GM12878 (cell line): ENCODE measurements around the gene PDE6B. TPM values are rescaled to one million over a fixed set of nuclear protein-coding genes. Genes with fewer than 3 reads are reported as not detected.

ENCODE experiments used
- ATAC-seq: fragments of 200-7000 bp; cut with Tn5 transposase; 3 replicates; pipeline ENCODE4 v1.9.1; 2020; ENCODE audit warnings: mild to moderate bottlenecking, moderate library complexity
- BruUV-seq: library from RNA; stranded (reverse); fragments of 400-500 nt; replicated peaks from 2 replicates; lab custom pipeline; 2021; lab: Mats Ljungman, UMichigan
- CTCF ChIA-PET: fragments of 300-600 bp; sonication (Branson Sonifier 250); formaldehyde crosslinking; extraction: SDS; loops from one replicate; lab custom pipeline; 2021; ENCODE audit warnings: inconsistent platforms; lab: Yijun Ruan, JAX
- POLR2A ChIA-PET: fragments of 350-600 bp; formaldehyde crosslinking; extraction: SDS; loops from one replicate; lab custom pipeline; 2021; ENCODE audit warnings: inconsistent platforms; lab: Charles Lee
- RAD21 ChIA-PET: fragments of 300-600 bp; sonication (Branson Sonifier 250); formaldehyde crosslinking; loops from one replicate; lab custom pipeline; 2023; ENCODE audit warnings: antibody characterized with exemption; ENCODE audit not compliant: unreplicated experiment; lab: Charles Lee
- SMC1A ChIA-PET: fragments of 300-600 bp; sonication (Branson Sonifier 250); formaldehyde crosslinking; loops from one replicate; lab custom pipeline; 2023; ENCODE audit not compliant: unreplicated experiment, uncharacterized antibody; lab: Charles Lee
- DNase-seq: peaks from one replicate; pipeline ENCODE4 v3.0.0-alpha.2; 2011; ENCODE audit warnings: low read depth, low spot score
- FAIRE-seq: peaks from 3 replicates; lab custom pipeline; 2011; peaks lifted over from hg19 to GRCh38; lab: Jason Lieb, UNC
- H2AFZ ChIP-seq: 2 replicates; pipeline ENCODE4 v1.6.0; 2011; ENCODE audit warnings: low read depth, low read length, control low read depth; ENCODE audit not compliant: control insufficient read depth
- H3K27ac ChIP-seq: 2 replicates; pipeline ENCODE4 v1.5.1; 2011; ENCODE audit warnings: control low read depth; ENCODE audit not compliant: control insufficient read depth, insufficient read depth
- H3K27me3 ChIP-seq, 2 experiments: replicated peaks in 1 of 2; 2 replicates each; pipeline versions ENCODE4 v1.6.0 to v1.6.1; 2011; ENCODE audit warnings: low read length in 1 of 2; ENCODE audit not compliant: control insufficient read depth in 2 of 2, insufficient read depth in 2 of 2
- H3K36me3 ChIP-seq, 2 experiments: 2 replicates each; pipeline ENCODE4 v1.5.1; 2011; ENCODE audit warnings: low read length in 1 of 2; ENCODE audit not compliant: control insufficient read depth in 2 of 2, insufficient read depth in 2 of 2
- H3K4me1 ChIP-seq: 2 replicates; pipeline ENCODE4 v1.6.1; 2011; ENCODE audit warnings: mild to moderate bottlenecking, low read length, moderate library complexity, mixed read lengths; ENCODE audit not compliant: control insufficient read depth, insufficient read depth
- H3K4me2 ChIP-seq: 2 replicates; pipeline ENCODE4 v1.6.0; 2011; ENCODE audit warnings: control low read depth; ENCODE audit not compliant: control insufficient read depth, insufficient read depth
- H3K4me3 ChIP-seq: fragments of 200-600 bp; sonication (generic); 2 replicates; pipeline ENCODE4 v1.5.1; 2016
- H3K79me2 ChIP-seq: 2 replicates; pipeline ENCODE4 v1.6.0; 2011; ENCODE audit warnings: low read length; ENCODE audit not compliant: control insufficient read depth, insufficient read depth
- H3K9ac ChIP-seq: 2 replicates; pipeline ENCODE4 v1.8.0; 2011; ENCODE audit warnings: low read length, control low read depth, mixed read lengths; ENCODE audit not compliant: control insufficient read depth, insufficient read depth
- H3K9me3 ChIP-seq: replicated peaks from 3 replicates; pipeline ENCODE4 v1.5.1; 2011; ENCODE audit warnings: mild to moderate bottlenecking, low read length; ENCODE audit not compliant: control insufficient read depth, insufficient read depth
- H4K20me1 ChIP-seq: 2 replicates; pipeline ENCODE4 v1.6.0; 2011; ENCODE audit not compliant: control insufficient read depth, insufficient read depth
- EP300 ChIP-seq, 2 experiments: fragments of 150-350 bp in 1 of 2; IDR thresholded peaks; 2 replicates each; pipeline ENCODE4 v1.6.1; 2011 to 2012; ENCODE audit warnings: low read depth in 2 of 2, low read length in 2 of 2, borderline replicate concordance in 1 of 2, improper control_type of control experiment in 1 of 2, inconsistent platforms in 1 of 2; ENCODE audit not compliant: control insufficient read depth in 1 of 2
- IKZF2 ChIP-seq, 2 experiments: fragments of 450-650 bp; IDR thresholded peaks; 2 replicates each; pipeline ENCODE4 v1.6.1; 2017; ENCODE audit warnings: mild to moderate bottlenecking in 2 of 2, moderate library complexity in 2 of 2
- IRF5 ChIP-seq: fragments of 450-650 bp; IDR thresholded peaks from 2 replicates; pipeline ENCODE4 v1.6.1; 2017; ENCODE audit warnings: borderline replicate concordance
- NFYA ChIP-seq: IDR thresholded peaks from 2 replicates; pipeline ENCODE4 v1.6.1; 2011; ENCODE audit warnings: low read depth, mild to moderate bottlenecking, low read length, improper control_type of control experiment, borderline replicate concordance
- PAX5 ChIP-seq: IDR thresholded peaks from 2 replicates; pipeline ENCODE4 v1.6.1; 2011; ENCODE audit warnings: low read depth, low read length, borderline replicate concordance
- PAX8 ChIP-seq: fragments of 450-650 bp; IDR thresholded peaks from 2 replicates; pipeline ENCODE4 v1.6.1; 2017; ENCODE audit warnings: mild to moderate bottlenecking, moderate library complexity
- ZZZ3 ChIP-seq: IDR thresholded peaks from 2 replicates; pipeline ENCODE4 v1.6.1; 2011; ENCODE audit warnings: low read depth; ENCODE audit not compliant: control insufficient read depth, insufficient read length
- WGBS: methylation state at CpG from one replicate; pipeline ENCODE4 v1.1.6; 2016; ENCODE audit warnings: low lambda C conversion rate; ENCODE audit not compliant: insufficient replicate concordance, insufficient coverage; ENCODE audit errors: missing lambda C conversion rate; 5-methylcytosine and 5-hydroxymethylcytosine counted together
- in situ Hi-C: fragments of 300-500 bp; cut with MboI; formaldehyde crosslinking; loops from 9 replicates; pipeline ENCODE4 v1.14.3; 2018; ENCODE audit warnings: mixed read lengths
- intact Hi-C: fragments of 100-400 bp; cut with micrococcal nuclease; formaldehyde crosslinking; loops from one replicate; pipeline ENCODE4 v1.14.2; 2022; ENCODE audit not compliant: unreplicated experiment
- polyA plus RNA-seq, 11 experiments: library from polyadenylated mRNA; depleted of rRNA in 4 of 11; unstranded in 6 of 11; stranded (reverse) in 5 of 11; fragments of >200 nt; fragmentation: Nextera tagmentation in 4 of 11; fragmentation: Illumina TruSeq in 1 of 11; extraction: Ambion mirVana in 4 of 11; extraction: Trizol in 1 of 11; gene quantifications; 1 replicate in 1 of 11; 2 replicates in 10 of 11; pipeline versions ENCODE4 v1.2.1 to v1.2.3, GENCODE V29; 2011 to 2016; ENCODE audit warnings: inconsistent platforms in 2 of 11, missing spikeins in 2 of 11, low read depth in 1 of 11
- total RNA-seq, 4 experiments: library from RNA; depleted of rRNA in 3 of 4; stranded (reverse); fragments of >200 nt in 3 of 4; fragmentation: Illumina TruSeq in 1 of 4; extraction: Trizol in 1 of 4; gene quantifications; 2 replicates each; pipeline versions ENCODE4 v1.2.1 to v1.2.3, GENCODE V29; 2013 to 2021

Gene PDE6B
- total and polyA plus RNA-seq, 10 of the 15 experiments (the other 5 are each of a cell fraction or from before 2014, with no cell fraction given), result 2.6 to 6.4 (median 3.8) TPM

- intact Hi-C loops, result no loop called here
Measured at GRCh38 chr4:616911-617643, 8.3 kb upstream of the PDE6B start.

GRCh38 chr4:617644-618641, 7.4 kb upstream of the PDE6B start:
- Histone ChIP-seq H3K4me1 (no peaks in the 10 kb centered on the region), H3K27me3 (no peaks in the 10 kb centered on the region), H3K36me3 (no peaks in the 10 kb centered on the region), H2AFZ (no peak overlapping the region), H3K79me2 (no peaks in the 10 kb centered on the region), H3K4me3 (no peak overlapping the region), H3K9ac (no peak overlapping the region), H3K9me3 (no peaks in the 10 kb centered on the region; the same call in 1 of the 3 replicates), H3K27ac (no peak overlapping the region), H3K4me2 (no peak overlapping the region), H4K20me1 (no peaks in the 10 kb centered on the region)
- ATAC-seq (no peak), FAIRE-seq (no peak), DNase-seq (no peak)
- CTCF ChIA-PET, result no interaction called here
- in situ Hi-C loops (no loop called here), intact Hi-C loops (no loop called here)
- POLR2A ChIA-PET, result no interaction called here
- RAD21 ChIA-PET, result no interaction called here
- WGBS, result 19% methylated on average over 17 of the region's 18 CpGs
- no TSS peak for BruUV-seq
- no peak for TF ChIP-seq EP300 (IDR thresholded peaks at IDR 0.05; ENCODE audit: borderline replicate concordance in 1 of 2, control insufficient read depth in 1 of 2, low read depth in 2 of 2, low read length in 2 of 2)
- no peak for TF ChIP-seq PAX5
- TF ChIP-seq NFYA, result no peak
- no peak for TF ChIP-seq IRF5
- TF ChIP-seq ZZZ3, result no peak
- TF ChIP-seq PAX8, result no peak
- SMC1A ChIA-PET, result no interaction called here

More at GRCh38 chr4:616911-617643, 8.3 kb upstream of the PDE6B start:
- WGBS, result 78% methylated on average over 18 of the region's 27 CpGs
- no peaks in the 10 kb centered on the region for H3K27me3 ChIP-seq
- no peak overlapping the region for H3K4me3 ChIP-seq
- no peaks in the 10 kb centered on the region for H3K36me3 ChIP-seq
- RAD21 ChIA-PET, result no interaction called here
- ATAC-seq (no peak), FAIRE-seq (no peak), DNase-seq (no peak)
- CTCF ChIA-PET, result no interaction called here
- no peak for TF ChIP-seq IKZF2 (IDR thresholded peaks at IDR 0.05)
- in situ Hi-C loops, result no loop called here
- no peaks in the 10 kb centered on the region for H3K4me1 ChIP-seq
- H3K27ac ChIP-seq, result no peak overlapping the region
- no TSS peak for BruUV-seq
- POLR2A ChIA-PET, result no interaction called here
- no peak overlapping the region for H2AFZ ChIP-seq
- H3K79me2 ChIP-seq, result no peaks in the 10 kb centered on the region
- H3K9me3 ChIP-seq, result no peaks in the 10 kb centered on the region; the same call in 2 of the 3 replicates
- no peaks in the 10 kb centered on the region for H4K20me1 ChIP-seq
- no peak overlapping the region for H3K9ac ChIP-seq
- H3K4me2 ChIP-seq, result no peak overlapping the region
- SMC1A ChIA-PET, result no interaction called here
